GM18951 (cell line): ENCODE results near the gene EDNRB.
"Not testable (repeated sequence)": the region's sequence is repeated elsewhere in the genome, so short reads cannot be mapped to it uniquely, and the experiment has no call there.

Experiments
- POLR2A ChIP-seq: IDR thresholded peaks from 4 replicates; pipeline ENCODE4 v1.6.1; 2011; ENCODE audit warnings: mild to moderate bottlenecking; ENCODE audit not compliant: insufficient read length, insufficient read depth; ENCODE audit errors: extremely low read depth
- in situ Hi-C: fragments of 300-500 bp; cut with MboI; formaldehyde crosslinking; loops from one replicate; pipeline ENCODE4 v1.12.0; 2022; ENCODE audit warnings: low sequenced_read_pairs, mixed read lengths, inconsistent platforms; ENCODE audit not compliant: unreplicated experiment

EDNRB gene

DNA sequence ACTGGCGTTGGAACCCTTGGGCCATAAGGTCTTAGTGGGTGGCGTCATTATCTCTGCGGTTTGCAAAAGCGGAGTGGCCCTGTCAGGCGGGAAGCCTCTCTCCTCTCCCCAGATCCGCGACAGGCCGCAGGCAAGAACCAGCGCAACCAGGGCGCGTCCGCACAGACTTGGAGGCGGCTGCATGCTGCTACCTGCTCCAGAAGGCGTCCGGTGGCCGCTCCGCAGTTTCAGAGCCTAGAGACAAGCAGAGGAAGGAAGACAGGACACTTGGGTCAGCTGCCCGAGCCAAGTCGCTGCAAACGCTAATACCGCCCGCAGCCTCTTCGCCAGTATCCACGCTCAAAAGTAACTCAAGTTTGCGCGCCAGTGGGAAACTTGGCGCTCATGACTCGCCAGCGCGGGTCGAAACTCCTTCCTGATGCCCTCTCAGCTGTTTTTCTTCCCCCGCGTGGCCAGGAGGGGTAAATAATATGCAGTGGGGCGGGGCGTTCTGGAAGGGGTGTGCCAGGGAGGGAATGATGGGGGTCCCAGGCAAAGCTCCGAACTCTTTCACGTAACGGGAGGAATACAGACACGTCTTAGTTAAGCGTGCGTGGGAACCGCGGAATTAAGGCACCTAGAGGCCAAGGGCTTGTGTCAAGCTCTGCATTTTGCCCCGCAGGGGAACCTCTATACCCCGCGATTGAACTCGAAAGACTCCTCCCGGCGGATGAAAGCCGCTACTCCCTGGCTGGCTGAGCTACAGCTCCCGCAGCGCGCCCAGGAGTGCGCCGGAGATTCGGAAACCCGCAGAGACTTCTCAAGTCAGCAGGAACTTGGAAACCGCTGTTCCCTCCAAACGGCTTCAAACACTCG lies at the start of gene EDNRB:
Gene EDNRB, minus strand, starts transcription at position 441 of the 855 bp plus-strand sequence. Its CDS starts 258 bp downstream, at position 183.
- no peak for TF ChIP-seq POLR2A
- in situ Hi-C loops = no loop called here

GRCh38 chr13:77966671-77967070 lies 48.0 kb upstream of the EDNRB start:
- in situ Hi-C loops = no loop called here
- TF ChIP-seq POLR2A = no peak

DNA sequence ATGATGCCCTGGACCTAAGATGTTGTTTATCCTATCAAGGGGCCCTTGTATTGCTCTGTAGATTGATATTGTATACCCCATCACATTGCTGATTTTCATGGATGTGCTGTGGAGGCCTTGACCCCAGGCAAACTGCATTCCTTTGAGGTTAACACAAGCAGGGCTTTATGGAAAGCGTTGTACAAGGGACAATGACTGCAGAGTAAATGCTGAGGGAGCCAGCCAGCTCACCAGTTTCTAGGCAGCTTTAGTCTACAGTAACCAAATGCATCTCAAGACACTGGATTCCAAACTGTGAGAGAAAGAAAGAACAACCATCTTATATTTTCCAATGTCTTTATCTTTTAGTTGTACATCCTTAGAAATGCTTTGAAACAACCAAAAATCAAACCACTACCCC lies 34.1 kb upstream of the EDNRB start:
- in situ Hi-C loops = no loop called here
- no peak for TF ChIP-seq POLR2A

DNA sequence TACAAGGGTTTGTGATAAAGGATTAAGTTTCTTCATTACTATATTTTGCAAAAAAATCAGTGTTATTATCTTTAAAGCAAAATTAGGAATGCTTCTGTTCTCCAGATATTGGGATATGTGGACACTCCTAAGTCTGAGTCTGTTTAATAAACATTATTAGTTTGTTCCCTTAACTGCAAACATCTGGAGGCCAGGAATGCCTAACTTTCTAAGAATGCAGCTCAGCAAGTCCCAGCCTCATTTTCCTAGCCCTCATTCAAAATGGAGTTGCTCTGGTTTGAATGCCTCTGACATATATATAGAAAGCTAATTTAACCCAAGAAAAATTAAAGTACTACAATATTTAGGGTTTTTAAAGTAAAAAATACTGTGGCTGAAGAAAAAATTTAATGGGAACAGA lies 33.6 kb upstream of the EDNRB start:
- in situ Hi-C loops = no loop called here
- no peak for TF ChIP-seq POLR2A

DNA sequence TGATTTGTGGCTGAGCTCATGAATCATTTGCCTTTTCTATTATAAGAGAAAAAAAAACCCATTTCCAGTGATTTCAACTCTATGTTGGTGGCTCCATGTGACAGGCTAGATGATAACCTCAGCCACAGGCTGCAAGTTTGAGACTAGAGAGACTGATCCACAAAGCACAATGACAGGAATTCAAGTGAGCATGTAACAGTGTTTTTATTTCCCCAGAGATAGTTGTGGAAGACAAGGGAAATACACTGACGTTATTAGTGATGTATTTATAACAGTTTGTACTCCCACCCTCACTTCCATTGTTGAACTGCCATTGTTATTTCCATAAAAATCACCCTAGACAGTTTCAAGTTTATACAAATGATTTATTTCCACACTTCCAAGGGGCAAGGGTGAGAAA lies 27.9 kb upstream of the EDNRB start:
- no peak for TF ChIP-seq POLR2A

DNA sequence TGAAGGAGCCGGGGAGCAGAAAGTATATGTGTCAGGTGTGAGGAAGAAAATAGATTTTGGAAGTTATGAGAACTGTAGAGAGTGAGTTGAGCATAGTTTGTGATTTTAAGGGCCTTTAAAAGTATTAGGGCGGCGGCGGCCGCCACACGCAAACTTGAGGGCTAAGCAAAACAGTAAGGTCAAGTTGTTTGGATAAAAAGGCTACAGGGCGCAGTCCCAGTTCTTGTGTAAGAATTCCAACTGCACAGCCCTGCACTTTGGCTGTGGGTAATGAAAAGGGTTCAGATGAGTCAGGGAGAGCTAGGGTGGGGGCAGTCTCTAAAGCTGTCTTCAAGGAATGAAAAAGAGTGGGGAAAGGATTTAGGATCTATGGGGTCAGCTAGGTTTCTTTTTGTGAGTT lies 16.4 kb upstream of the EDNRB start:
- in situ Hi-C loops = not testable (repeated sequence)

More for the DNA sequence above, 27.9 kb upstream of the EDNRB start:
- in situ Hi-C loops = no loop called here

DNA sequence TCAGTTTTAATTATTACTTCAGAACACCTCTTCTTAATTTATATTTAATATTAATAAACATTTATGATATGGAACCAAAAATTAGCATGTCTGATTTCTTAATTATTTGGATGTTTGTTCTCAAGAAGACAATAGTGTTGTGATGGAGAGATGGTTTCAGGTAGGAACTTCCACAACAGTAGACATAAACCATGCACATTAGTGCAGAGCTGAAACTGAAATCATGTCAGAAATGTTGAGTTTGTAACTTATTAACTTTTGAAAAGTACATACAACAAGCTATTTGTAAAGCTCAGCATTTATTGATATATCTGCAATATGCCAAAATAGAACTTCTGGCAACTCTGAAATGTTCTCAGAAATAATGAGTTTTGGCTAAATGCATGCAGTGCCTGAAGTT lies 11.8 kb upstream of the EDNRB start:
- TF ChIP-seq POLR2A = no peak

GRCh38 chr13:77928909-77929308 lies 10.3 kb upstream of the EDNRB start:
- TF ChIP-seq POLR2A = no peak
- in situ Hi-C loops = no loop called here

More for the DNA sequence above, 11.8 kb upstream of the EDNRB start:
- in situ Hi-C loops = no loop called here

GRCh38 chr13:77925616-77926015 lies 7.0 kb upstream of the EDNRB start:
- in situ Hi-C loops = no loop called here
- no peak for TF ChIP-seq POLR2A

DNA sequence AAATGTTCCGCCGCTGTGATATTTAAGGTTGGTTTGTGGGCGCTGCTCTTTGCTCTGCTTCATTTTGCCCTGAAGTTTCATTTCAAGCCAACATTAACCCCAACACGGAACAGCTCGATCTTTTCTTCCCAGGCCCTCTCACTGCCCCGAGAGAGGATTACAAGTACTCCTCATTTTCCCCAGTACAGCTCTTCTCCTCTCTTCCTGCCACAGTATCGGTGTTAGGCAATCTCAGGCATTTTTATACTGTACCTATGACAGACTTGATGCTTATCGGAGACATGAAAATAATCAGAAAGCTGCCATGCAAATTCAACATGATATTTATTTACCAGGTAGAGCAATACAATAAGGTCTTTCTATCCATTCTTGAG lies 1.3 kb upstream of the EDNRB start:
- in situ Hi-C loops = no loop called here
- TF ChIP-seq POLR2A = no peak

- in situ Hi-C loops = no loop called here
Measured at GRCh38 chr13:77919246-77919920, 752 bp upstream of the EDNRB start.

GRCh38 chr13:77916488-77916887 lies 2.1 kb downstream of the EDNRB start:
- no peak for TF ChIP-seq POLR2A
- in situ Hi-C loops = no loop called here

More at GRCh38 chr13:77919246-77919920, 752 bp upstream of the EDNRB start:
- no peak for TF ChIP-seq POLR2A

DNA sequence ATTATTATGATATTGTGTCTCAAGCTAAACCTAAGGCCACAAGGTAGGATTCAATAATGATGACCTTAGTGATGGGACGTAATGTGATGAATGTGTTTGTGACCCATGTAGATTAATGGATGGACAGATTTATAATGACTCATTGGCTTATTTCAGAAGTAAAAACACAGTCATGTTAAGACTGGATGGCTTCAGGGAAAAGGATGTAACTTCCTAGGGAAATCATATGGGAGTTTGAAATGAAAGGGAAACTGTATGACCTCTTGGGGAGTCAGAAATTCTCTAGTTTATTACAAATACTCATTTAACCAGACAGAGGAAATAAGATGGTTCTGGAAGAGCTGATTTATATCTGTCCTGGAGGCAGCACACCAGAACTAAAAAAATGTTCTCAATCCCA lies 2.9 kb downstream of the EDNRB start:
- TF ChIP-seq POLR2A = no peak

GRCh38 chr13:77913003-77913402 lies 5.6 kb downstream of the EDNRB start:
- no peak for TF ChIP-seq POLR2A
- in situ Hi-C loops = no loop called here

More for the DNA sequence above, 2.9 kb downstream of the EDNRB start:
- in situ Hi-C loops = no loop called here
